Endothelial cell of umbilical vein (primary cell): ENCODE measurements around the gene APBA3. TPM values are rescaled to one million over a fixed set of nuclear protein-coding genes. Genes with fewer than 3 reads are reported as not detected.

ENCODE experiments used
- BruUV-seq: library from RNA; stranded (reverse); fragments of 400-500 nt; replicated peaks from 2 replicates; lab custom pipeline; 2021; lab: Mats Ljungman, UMichigan
- CTCF ChIA-PET: fragments of 300-600, 350-600 bp; sonication (Branson Sonifier 250); formaldehyde crosslinking; loops from one replicate; lab custom pipeline; 2021; ENCODE audit warnings: antibody characterized with exemption, inconsistent platforms; lab: Charles Lee
- POLR2A ChIA-PET: fragments of 300-600, 350-600 bp; sonication (Branson Sonifier 250); formaldehyde crosslinking; loops from one replicate; lab custom pipeline; 2021; ENCODE audit warnings: antibody characterized with exemption, inconsistent platforms; lab: Charles Lee
- DNase-seq: peaks from one replicate; pipeline ENCODE4 v3.0.0-alpha.2; 2011; ENCODE audit warnings: low read depth, low spot score
- FAIRE-seq: peaks from 2 replicates; lab custom pipeline; 2011; peaks lifted over from hg19 to GRCh38; lab: Jason Lieb, UNC
- H2AFZ ChIP-seq: 2 replicates; pipeline ENCODE4 v1.6.0; 2012; ENCODE audit warnings: low read depth, low read length, control low read depth, inconsistent platforms
- H3K27ac ChIP-seq: 2 replicates; pipeline ENCODE4 v1.5.1; 2011; ENCODE audit warnings: low read depth, mild to moderate bottlenecking, control low read depth, low read length, moderate library complexity; ENCODE audit not compliant: insufficient read depth
- H3K27me3 ChIP-seq, 2 experiments: 2 replicates each; pipeline versions ENCODE4 v1.6.0 to v1.6.1; 2011; ENCODE audit warnings: low read length in 2 of 2, mixed read lengths in 1 of 2; ENCODE audit not compliant: control insufficient read depth in 2 of 2, insufficient read depth in 2 of 2
- H3K36me3 ChIP-seq, 2 experiments: 2 replicates in 1 of 2; 3 replicates in 1 of 2; pipeline ENCODE4 v1.5.1; 2011; ENCODE audit warnings: low read length in 2 of 2, mild to moderate bottlenecking in 1 of 2, moderate library complexity in 1 of 2; ENCODE audit not compliant: control insufficient read depth in 2 of 2, insufficient read depth in 2 of 2; ENCODE audit errors: extremely low read depth in 1 of 2
- H3K4me1 ChIP-seq: 3 replicates; pipeline ENCODE4 v1.5.1; 2011; ENCODE audit warnings: mild to moderate bottlenecking, low read length; ENCODE audit not compliant: control insufficient read depth, insufficient read depth; ENCODE audit errors: extremely low read depth
- H3K4me2 ChIP-seq: 2 replicates; pipeline ENCODE4 v1.6.1; 2011; ENCODE audit warnings: low read length, control low read depth, mixed read lengths; ENCODE audit not compliant: insufficient read depth
- H3K4me3 ChIP-seq, 3 experiments: fragments of 200-600 bp in 1 of 3; sonication (generic), shearing (Covaris generic) in 1 of 3; replicated peaks in 1 of 3; 2 replicates each; pipeline ENCODE4 v1.5.1; 2011 to 2016; ENCODE audit warnings: control low read depth in 3 of 3, low read length in 3 of 3, mild to moderate bottlenecking in 2 of 3, inconsistent platforms in 1 of 3, low read depth in 1 of 3, moderate library complexity in 1 of 3; ENCODE audit not compliant: insufficient read depth in 1 of 3
- H3K79me2 ChIP-seq: 2 replicates; pipeline ENCODE4 v1.6.0; 2012; ENCODE audit warnings: low read length, inconsistent platforms; ENCODE audit not compliant: control insufficient read depth, insufficient read depth
- H3K9ac ChIP-seq: replicated peaks from 2 replicates; pipeline ENCODE3; 2011; ENCODE audit warnings: low read length, control low read depth; ENCODE audit not compliant: insufficient read depth; ENCODE audit errors: extremely low read depth
- H3K9me1 ChIP-seq: replicated peaks from 3 replicates; pipeline ENCODE4 v1.6.0; 2011; ENCODE audit warnings: mild to moderate bottlenecking, low read length; ENCODE audit not compliant: control insufficient read depth, insufficient read depth; ENCODE audit errors: extremely low read depth
- H3K9me3 ChIP-seq: replicated peaks from 2 replicates; pipeline ENCODE4 v1.5.1; 2012; ENCODE audit warnings: low read length, inconsistent platforms; ENCODE audit not compliant: control insufficient read depth, insufficient read depth
- H4K20me1 ChIP-seq: replicated peaks from 2 replicates; pipeline ENCODE3; 2011; ENCODE audit warnings: mild to moderate bottlenecking, low read length; ENCODE audit not compliant: control insufficient read depth, insufficient read depth; ENCODE audit errors: extremely low read depth
- EZH2 ChIP-seq: IDR thresholded peaks from 2 replicates; pipeline ENCODE4 v1.6.1; 2012; ENCODE audit warnings: borderline replicate concordance, low read depth, mild to moderate bottlenecking, moderate library complexity, low read length, inconsistent platforms; ENCODE audit not compliant: severe bottlenecking
- FOS ChIP-seq: IDR thresholded peaks from 2 replicates; pipeline ENCODE4 v1.6.1; 2011; ENCODE audit warnings: mild to moderate bottlenecking, low read length, moderate library complexity, borderline replicate concordance; ENCODE audit not compliant: insufficient read depth
- GATA2 ChIP-seq: IDR thresholded peaks from 2 replicates; pipeline ENCODE4 v1.7.0; 2011; ENCODE audit warnings: low read depth, mild to moderate bottlenecking, moderate library complexity, mixed read lengths, low read length; ENCODE audit not compliant: insufficient read length, insufficient read depth
- JUN ChIP-seq: IDR thresholded peaks from 2 replicates; pipeline ENCODE4 v1.6.1; 2011; ENCODE audit warnings: borderline replicate concordance, low read depth; ENCODE audit not compliant: insufficient read length, insufficient read depth
- MAX ChIP-seq: IDR thresholded peaks from 2 replicates; pipeline ENCODE4 v1.6.1; 2011; ENCODE audit not compliant: insufficient read depth, insufficient read length
- MYC ChIP-seq: IDR thresholded peaks from one replicate; pipeline ENCODE4 v1.6.1; 2011; ENCODE audit warnings: mild to moderate bottlenecking, low read depth, low read length
- POLR2A ChIP-seq: IDR thresholded peaks from 2 replicates; pipeline ENCODE4 v1.6.1; 2012; ENCODE audit warnings: low read depth, mild to moderate bottlenecking, control low read depth, low read length
- POLR2AphosphoS5 ChIP-seq: IDR thresholded peaks from 2 replicates; pipeline ENCODE4 v1.6.1; 2012; ENCODE audit warnings: low read depth, mild to moderate bottlenecking, control low read depth, low read length, moderate library complexity; ENCODE audit not compliant: insufficient read depth
- dilution Hi-C: fragments of 300-500 bp; cut with MboI; formaldehyde crosslinking; loops from one replicate; pipeline ENCODE4 v1.15.0; 2019; ENCODE audit warnings: low sequenced_read_pairs; ENCODE audit not compliant: extremely low pct_ligation_motif_present
- intact Hi-C: fragments of 100-400 bp; cut with micrococcal nuclease; formaldehyde crosslinking; loops from one replicate; pipeline ENCODE4 v1.10.0; 2022
- polyA plus RNA-seq, 4 experiments: library from polyadenylated mRNA; depleted of rRNA in 3 of 4; stranded (reverse) in 3 of 4; unstranded in 1 of 4; fragments of >200 nt; gene quantifications; 2 replicates each; pipeline versions ENCODE4 v1.2.1 to v1.2.3, GENCODE V29; 2011 to 2012; ENCODE audit warnings: missing spikeins in 1 of 4
- total RNA-seq: library from RNA; stranded (reverse); gene quantifications from 2 replicates; pipeline ENCODE4 v1.2.3, GENCODE V29; 2021
- TF ChIP-seq, protein P1 (sequence below), 2 donors: IDR thresholded peaks; 1 replicate in 1 of 2; 2 replicates in 1 of 2; pipeline ENCODE4 v1.5.1; 2011; ENCODE audit warnings: low read length in 2 of 2, mild to moderate bottlenecking in 2 of 2, moderate library complexity in 2 of 2, control low read depth in 1 of 2, inconsistent platforms in 1 of 2, low read depth in 1 of 2; ENCODE audit not compliant: insufficient read depth in 1 of 2; ENCODE audit errors: extremely low read depth in 1 of 2

APBA3 gene
- total and polyA plus RNA-seq, 2 donors (not counting 3 experiments of a cell fraction or from before 2014, with no cell fraction given), result 23.4 to 25.1 TPM

DNA sequence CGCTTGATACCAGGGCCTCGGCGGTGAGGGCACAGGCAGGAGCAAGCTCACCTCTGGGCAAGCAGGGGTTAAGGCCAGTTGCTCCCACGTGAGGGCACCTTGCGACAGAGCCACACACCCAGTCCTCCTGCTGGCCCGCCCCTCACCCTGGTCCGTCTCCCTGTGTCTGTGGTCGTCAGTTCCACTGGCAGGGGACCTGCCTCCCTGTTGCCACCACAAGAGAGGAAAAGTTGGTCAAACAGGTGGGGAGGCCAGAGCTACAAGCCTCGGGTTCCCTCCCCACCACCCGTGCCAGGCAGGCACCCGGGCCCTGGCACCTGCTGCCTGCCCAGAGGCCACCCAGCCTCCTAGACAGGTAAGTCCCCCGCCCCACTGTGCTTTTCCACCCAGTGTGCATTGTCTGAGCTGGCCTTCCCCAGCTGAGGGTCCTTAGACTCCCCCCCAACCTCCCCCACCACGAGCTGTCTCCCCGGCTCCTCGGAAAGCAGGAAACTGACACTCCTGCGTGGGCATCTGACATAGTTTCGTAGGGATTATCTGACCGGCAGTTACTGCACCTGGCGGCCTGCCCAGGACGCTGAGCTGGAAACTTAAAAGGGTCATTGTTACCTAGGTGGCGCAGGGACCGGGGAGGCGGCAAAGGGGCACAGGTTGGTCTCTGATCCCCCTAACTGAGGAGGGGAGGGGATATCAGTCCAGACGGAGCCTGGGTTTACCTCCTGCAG is 53.1 kb downstream of the APBA3 start, which contains the start of gene TJP3:
TSS of gene TJP3 (plus strand) at position 178 of the 725 bp plus-strand sequence. CDS start 20,049 bp downstream, outside the sequence.
- DNase-seq (no peak), FAIRE-seq (no peak)
- Histone ChIP-seq H3K27me3 (peaks cover 0 to 1% of the 10 kb centered on the region in 2 experiments), H3K9me1 (no peaks in the 10 kb centered on the region), H3K4me1 (no peaks in the 10 kb centered on the region), H3K4me3 (no peak within 1 kb of the TSS), H3K9ac (no peak within 1 kb of the TSS), H3K9me3 (no peaks in the 10 kb centered on the region), H3K79me2 (no peaks in the 10 kb centered on the region), H3K36me3 (no peaks in the 10 kb centered on the region), H4K20me1 (no peaks in the 10 kb centered on the region), H3K4me2 (no peak within 1 kb of the TSS), H3K27ac (no peak within 1 kb of the TSS), H2AFZ (no peak within 1 kb of the TSS)
- TF ChIP-seq, protein P1, sequence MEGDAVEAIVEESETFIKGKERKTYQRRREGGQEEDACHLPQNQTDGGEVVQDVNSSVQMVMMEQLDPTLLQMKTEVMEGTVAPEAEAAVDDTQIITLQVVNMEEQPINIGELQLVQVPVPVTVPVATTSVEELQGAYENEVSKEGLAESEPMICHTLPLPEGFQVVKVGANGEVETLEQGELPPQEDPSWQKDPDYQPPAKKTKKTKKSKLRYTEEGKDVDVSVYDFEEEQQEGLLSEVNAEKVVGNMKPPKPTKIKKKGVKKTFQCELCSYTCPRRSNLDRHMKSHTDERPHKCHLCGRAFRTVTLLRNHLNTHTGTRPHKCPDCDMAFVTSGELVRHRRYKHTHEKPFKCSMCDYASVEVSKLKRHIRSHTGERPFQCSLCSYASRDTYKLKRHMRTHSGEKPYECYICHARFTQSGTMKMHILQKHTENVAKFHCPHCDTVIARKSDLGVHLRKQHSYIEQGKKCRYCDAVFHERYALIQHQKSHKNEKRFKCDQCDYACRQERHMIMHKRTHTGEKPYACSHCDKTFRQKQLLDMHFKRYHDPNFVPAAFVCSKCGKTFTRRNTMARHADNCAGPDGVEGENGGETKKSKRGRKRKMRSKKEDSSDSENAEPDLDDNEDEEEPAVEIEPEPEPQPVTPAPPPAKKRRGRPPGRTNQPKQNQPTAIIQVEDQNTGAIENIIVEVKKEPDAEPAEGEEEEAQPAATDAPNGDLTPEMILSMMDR (IDR thresholded peaks at IDR 0.05; ENCODE audit: extremely low read depth in 1 of 2, insufficient read depth in 1 of 2, low read depth in 1 of 2, low read length in 2 of 2), result no peak
- no peak for TF ChIP-seq MYC
- no peak for TF ChIP-seq JUN
- no peak for TF ChIP-seq FOS
- no peak for TF ChIP-seq POLR2AphosphoS5
- TF ChIP-seq EZH2, result no peak
- TF ChIP-seq MAX, result no peak
- TF ChIP-seq GATA2, result no peak
- no peak for TF ChIP-seq POLR2A
- ChIA-PET POLR2A (no interaction called here), CTCF (interaction anchor here (0.7 to 4.2 kb wide), 4 partner anchors 9 to 163 kb away, joined by 3 to 23 read pairs (median 4); no protein-coding TSS in a partner anchor)
- dilution Hi-C loops (no loop called here), intact Hi-C loops (loop anchor here (10.0 kb wide), 1 partner anchor 84 kb away; the partner anchor contains the start of gene CACTIN)
- BruUV-seq, result no TSS peak
